ENCODE data around the gene EQTN. TPM values are rescaled to one million over a fixed set of nuclear protein-coding genes. Genes with fewer than 3 reads are reported as not detected.

The EQTN gene
- total RNA-seq, 3 donors from 2014 or later, result 0.73 to 0.98 TPM; not detected in 1

GRCh38 chr9:27280860-27281259 lies 16.1 kb downstream of the EQTN start:
- TF ChIP-seq POLR2A (IDR thresholded peaks at IDR 0.05), result no peak
- no peak for TF ChIP-seq POLR2AphosphoS5 (IDR thresholded peaks at IDR 0.05)
- TF ChIP-seq CTCF (IDR thresholded peaks at IDR 0.05), result no peak
- intact Hi-C loops (cut with DNase I; ENCODE audit: low total_unique reads), result no loop called here
- no peak for DNase-seq (ENCODE audit: low spot score in 2 of 2)
- Histone ChIP-seq H3K27me3 (no peaks in the 10 kb centered on the region), H3K4me1 (no peaks in the 10 kb centered on the region), H3K36me3 (no peaks in the 10 kb centered on the region), H3K9me3 (no peaks in the 10 kb centered on the region), H3K27ac (peak overlapping the region in 1 of 2 donors; percentile 71), H3K4me3 (peak overlapping the region in 1 of 3 donors; percentile 37)

GRCh38 chr9:27280249-27280648 lies 16.7 kb downstream of the EQTN start:
- Histone ChIP-seq H3K9me3 (no peaks in the 10 kb centered on the region), H3K4me1 (no peaks in the 10 kb centered on the region), H3K27ac (peak overlapping the region in 1 of 2 donors; percentile 71), H3K4me3 (no peak overlapping the region), H3K36me3 (no peaks in the 10 kb centered on the region), H3K27me3 (no peaks in the 10 kb centered on the region)
- TF ChIP-seq POLR2AphosphoS5 (IDR thresholded peaks at IDR 0.05), result no peak
- intact Hi-C loops (cut with DNase I; ENCODE audit: low total_unique reads), result no loop called here
- no peak for DNase-seq (ENCODE audit: low spot score in 2 of 2)

- Histone ChIP-seq H3K36me3 (no peaks in the 10 kb centered on the region), H3K4me1 (no peaks in the 10 kb centered on the region), H3K27ac (no peak overlapping the region), H3K9me3 (no peaks in the 10 kb centered on the region), H3K4me3 (no peak overlapping the region), H3K27me3 (no peaks in the 10 kb centered on the region)
- DNase-seq (ENCODE audit: low spot score in 2 of 2), result no peak
- no peak for TF ChIP-seq POLR2A (IDR thresholded peaks at IDR 0.05)
- TF ChIP-seq POLR2AphosphoS5 (IDR thresholded peaks at IDR 0.05), result no peak
- no peak for TF ChIP-seq CTCF (IDR thresholded peaks at IDR 0.05)
- intact Hi-C loops (cut with DNase I; ENCODE audit: low total_unique reads), result loop anchor here (2.0 kb wide), 1 partner anchor 31 kb away; no protein-coding TSS in a partner anchor
Observed at GRCh38 chr9:27279611-27280010, 17.3 kb downstream of the EQTN start.

- no peak for TF ChIP-seq CTCF (IDR thresholded peaks at IDR 0.05)
- no peak for TF ChIP-seq POLR2AphosphoS5 (IDR thresholded peaks at IDR 0.05)
- no peak for TF ChIP-seq POLR2A (IDR thresholded peaks at IDR 0.05)
- H3K4me1 ChIP-seq, result no peaks in the 10 kb centered on the region
- H3K4me3 ChIP-seq, result no peak overlapping the region
- peak overlapping the region in 1 of 2 donors; percentile 43 for H3K27ac ChIP-seq
- DNase-seq (ENCODE audit: low spot score in 2 of 2), result no peak
- no peaks in the 10 kb centered on the region for H3K36me3 ChIP-seq
- no peaks in the 10 kb centered on the region for H3K9me3 ChIP-seq
- no peaks in the 10 kb centered on the region for H3K27me3 ChIP-seq
- intact Hi-C loops (cut with DNase I; ENCODE audit: low total_unique reads), result loop anchor here (2.0 kb wide), 1 partner anchor 30 kb away; no protein-coding TSS in a partner anchor
Observed at GRCh38 chr9:27278374-27278773, 18.6 kb downstream of the EQTN start.

GRCh38 chr9:27276193-27277030 lies 20.5 kb downstream of the EQTN start:
- intact Hi-C loops (cut with DNase I; ENCODE audit: low total_unique reads), result no loop called here
- Histone ChIP-seq H3K27me3 (no peaks in the 10 kb centered on the region), H3K36me3 (no peaks in the 10 kb centered on the region), H3K4me1 (no peaks in the 10 kb centered on the region), H3K4me3 (peak overlapping the region in 1 of 3 donors; percentile 43), H3K9me3 (no peaks in the 10 kb centered on the region), H3K27ac (no peak overlapping the region)
- TF ChIP-seq CTCF (IDR thresholded peaks at IDR 0.05) (peak; percentile 41 to 82 (median 60)), POLR2A (IDR thresholded peaks at IDR 0.05) (no peak)
- no peak for DNase-seq (ENCODE audit: low spot score in 2 of 2)
